GM21825 (cell line): Measurements from ENCODE around the gene MECP2.

Source experiments
- ATAC-seq: cut with Tn5 transposase; IDR thresholded peaks from one replicate; pipeline ENCODE4 v1.9.1; 2021; ENCODE audit warnings: mild to moderate bottlenecking, moderate library complexity; ENCODE audit not compliant: unreplicated experiment

MECP2 gene

GRCh38 chrX:154038656-154039055 lies 58.9 kb downstream of the MECP2 start:
- no peak for ATAC-seq

DNA sequence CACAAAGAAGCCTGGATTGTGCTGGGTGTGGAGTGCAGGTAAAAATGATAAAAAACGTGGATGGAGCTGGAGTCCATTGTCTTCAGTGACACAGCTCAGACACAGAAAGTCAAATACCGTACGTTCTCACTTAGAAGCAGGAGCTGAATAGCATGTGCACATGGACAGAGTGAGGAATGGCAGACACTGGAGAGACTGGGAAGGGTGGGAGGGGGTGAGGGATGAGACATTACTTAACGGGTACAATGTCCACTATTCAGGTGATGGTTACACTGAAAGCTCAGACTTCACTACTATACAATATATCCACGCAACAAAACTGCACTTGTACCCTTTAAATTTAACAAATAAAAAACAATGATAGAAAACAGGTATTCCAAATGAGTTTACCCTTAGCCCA lies 59.8 kb downstream of the MECP2 start:
- ATAC-seq = no peak

GRCh38 chrX:154036513-154036912 lies 61.0 kb downstream of the MECP2 start:
- ATAC-seq = no peak

GRCh38 chrX:154033848-154034247 lies 63.7 kb downstream of the MECP2 start:
- no peak for ATAC-seq

- ATAC-seq = no peak
Measured at GRCh38 chrX:154032653-154033052, 64.9 kb downstream of the MECP2 start.

GRCh38 chrX:154032160-154032559 lies 65.4 kb downstream of the MECP2 start:
- ATAC-seq = no peak

- ATAC-seq = no peak
Measured at GRCh38 chrX:154030715-154031305, 66.7 kb downstream of the MECP2 start.

DNA sequence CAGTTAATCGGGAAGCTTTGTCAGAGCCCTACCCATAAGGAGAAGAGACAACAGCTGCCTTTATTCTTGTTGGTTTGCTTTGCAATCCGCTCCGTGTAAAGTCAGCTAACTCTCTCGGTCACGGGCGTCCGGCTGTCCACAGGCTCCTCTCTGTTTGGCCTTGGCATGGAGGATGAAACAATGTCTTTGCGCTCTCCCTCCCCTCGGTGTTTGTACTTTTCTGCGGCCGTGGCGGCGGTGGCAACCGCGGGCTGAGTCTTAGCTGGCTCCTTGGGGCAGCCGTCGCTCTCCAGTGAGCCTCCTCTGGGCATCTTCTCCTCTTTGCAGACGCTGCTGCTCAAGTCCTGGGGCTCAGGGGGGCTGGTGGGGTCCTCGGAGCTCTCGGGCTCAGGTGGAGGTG lies 67.3 kb downstream of the MECP2 start:
- no peak for ATAC-seq

- no peak for ATAC-seq
Measured at GRCh38 chrX:154029439-154029838, 68.1 kb downstream of the MECP2 start.

DNA sequence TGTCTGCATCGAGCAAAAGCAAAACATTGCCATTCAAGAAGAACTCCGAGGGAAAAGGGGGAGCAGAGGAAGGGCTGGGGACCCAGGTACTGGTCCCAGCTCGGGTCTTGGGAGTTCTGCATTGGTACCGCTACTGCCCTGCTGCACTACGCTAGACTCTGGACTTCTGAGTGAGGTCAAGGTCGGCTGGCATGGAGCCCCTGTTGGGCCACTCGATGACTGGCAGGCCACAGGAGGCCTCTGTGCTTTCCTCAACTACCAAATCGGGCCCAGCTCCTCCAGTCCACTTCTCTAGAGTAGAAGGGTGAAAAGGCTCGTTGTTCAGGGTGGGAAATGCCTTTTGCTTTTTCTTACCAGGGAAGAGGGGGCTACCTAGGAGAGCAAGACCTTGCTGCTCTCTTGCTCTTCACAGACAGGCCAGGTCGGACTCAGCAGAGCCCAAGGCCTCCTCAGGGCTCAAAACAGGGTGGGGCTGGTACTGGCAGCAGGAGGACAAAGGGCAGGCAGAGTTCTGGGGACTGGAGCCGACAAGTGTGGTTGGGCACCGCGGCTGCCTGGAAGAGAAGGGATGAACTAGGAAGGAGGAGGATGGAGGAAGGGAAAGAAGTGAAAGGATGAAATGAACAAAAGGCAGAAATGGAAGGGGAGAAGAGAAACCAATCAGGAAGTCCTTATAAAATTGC lies 68.9 kb downstream of the MECP2 start:
- no peak for ATAC-seq

- ATAC-seq = no peak
Measured at GRCh38 chrX:154027986-154028385, 69.5 kb downstream of the MECP2 start.

- ATAC-seq = no peak
Measured at GRCh38 chrX:154027022-154027402, 70.5 kb downstream of the MECP2 start.

DNA sequence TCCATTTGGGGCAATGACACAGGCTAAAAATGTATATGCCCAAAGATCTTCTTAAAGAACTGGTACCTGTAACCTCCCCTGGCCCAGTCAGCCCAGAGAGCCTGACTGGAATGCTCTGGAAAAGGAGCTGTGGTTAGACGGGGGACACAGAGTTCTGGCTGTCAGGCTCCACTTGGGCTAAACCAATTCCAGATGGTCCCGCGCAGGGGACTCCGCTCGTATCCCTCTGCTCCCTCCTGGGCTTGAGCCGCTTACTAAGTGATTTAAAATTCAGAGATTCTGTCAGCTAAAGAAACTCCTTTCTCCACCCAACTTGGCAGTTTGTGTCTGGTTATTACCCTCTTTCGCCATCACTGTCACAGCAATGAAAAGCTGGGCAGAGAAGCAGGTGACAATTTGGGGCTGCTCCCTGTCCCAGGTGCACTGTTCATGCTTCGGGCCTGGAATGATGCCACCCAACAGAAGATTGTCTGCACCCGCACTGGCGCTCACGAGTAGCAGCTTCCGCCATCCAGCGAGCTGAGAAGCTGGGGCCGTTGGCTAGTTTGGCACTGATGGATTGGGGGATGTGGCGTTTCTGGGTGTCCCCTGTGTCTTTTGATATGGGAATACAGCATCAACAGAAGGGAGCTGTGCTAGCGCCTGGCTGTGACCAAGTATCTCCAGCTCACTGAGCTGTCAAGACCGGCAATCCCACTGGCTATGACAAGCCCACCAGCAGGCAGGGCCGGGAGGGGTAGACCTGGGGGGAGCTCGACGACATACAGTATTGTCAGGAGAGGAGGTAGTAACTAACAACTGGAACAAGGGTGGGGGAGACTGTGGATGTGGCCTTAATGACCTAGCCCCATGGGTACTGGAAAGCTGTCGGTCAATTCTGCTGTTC lies 71.1 kb downstream of the MECP2 start:
- ATAC-seq = no peak

DNA sequence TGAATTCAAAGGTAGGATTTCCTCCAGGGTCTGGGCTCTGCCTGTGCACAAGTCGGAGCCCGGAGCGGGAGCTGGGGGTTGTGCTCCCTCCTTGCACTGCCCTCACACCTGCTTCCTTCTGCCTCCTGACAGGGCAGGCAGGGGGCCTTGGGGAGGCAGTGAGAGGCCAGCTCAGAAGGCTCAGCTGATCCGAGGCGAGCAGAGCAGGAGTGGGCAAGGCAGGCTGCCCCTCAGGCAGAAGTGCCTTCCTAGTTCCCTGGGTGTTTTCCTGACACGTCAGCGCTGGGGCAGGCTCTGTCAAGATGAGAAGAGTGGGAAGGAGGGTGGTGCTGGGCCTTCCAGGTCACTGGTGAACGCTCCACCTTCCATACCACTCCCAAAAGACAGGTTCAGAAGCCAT lies 72.3 kb downstream of the MECP2 start:
- ATAC-seq = no peak

- no peak for ATAC-seq
Measured at GRCh38 chrX:154024271-154024670, 73.2 kb downstream of the MECP2 start.

GRCh38 chrX:154023276-154024000 lies 74.1 kb downstream of the MECP2 start:
- ATAC-seq = no peak

GRCh38 chrX:154022108-154022507 lies 75.4 kb downstream of the MECP2 start:
- no peak for ATAC-seq

DNA sequence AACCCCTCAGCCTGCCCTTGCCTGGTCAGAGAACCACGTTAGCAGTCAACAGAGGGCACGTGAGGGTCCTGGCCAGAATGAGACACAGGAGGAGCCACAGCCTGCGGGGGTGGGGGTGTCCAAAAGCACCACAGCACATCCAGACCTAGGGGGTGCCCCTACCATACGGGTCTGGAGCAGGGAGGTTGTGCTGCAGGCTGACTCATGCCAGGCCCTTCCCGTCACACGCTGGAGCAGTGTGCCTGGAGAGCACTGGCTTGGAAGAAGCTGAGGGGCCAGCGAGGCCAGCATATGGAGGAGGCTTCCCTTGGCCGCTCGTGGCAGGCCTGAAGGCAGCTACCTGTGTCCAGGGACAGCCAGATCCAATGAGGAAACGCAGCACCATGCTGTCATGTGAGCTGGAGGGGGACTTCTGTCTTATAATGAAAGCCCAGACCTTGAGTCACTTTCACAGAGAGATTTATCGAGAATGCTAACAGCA lies 76.3 kb downstream of the MECP2 start:
- no peak for ATAC-seq

DNA sequence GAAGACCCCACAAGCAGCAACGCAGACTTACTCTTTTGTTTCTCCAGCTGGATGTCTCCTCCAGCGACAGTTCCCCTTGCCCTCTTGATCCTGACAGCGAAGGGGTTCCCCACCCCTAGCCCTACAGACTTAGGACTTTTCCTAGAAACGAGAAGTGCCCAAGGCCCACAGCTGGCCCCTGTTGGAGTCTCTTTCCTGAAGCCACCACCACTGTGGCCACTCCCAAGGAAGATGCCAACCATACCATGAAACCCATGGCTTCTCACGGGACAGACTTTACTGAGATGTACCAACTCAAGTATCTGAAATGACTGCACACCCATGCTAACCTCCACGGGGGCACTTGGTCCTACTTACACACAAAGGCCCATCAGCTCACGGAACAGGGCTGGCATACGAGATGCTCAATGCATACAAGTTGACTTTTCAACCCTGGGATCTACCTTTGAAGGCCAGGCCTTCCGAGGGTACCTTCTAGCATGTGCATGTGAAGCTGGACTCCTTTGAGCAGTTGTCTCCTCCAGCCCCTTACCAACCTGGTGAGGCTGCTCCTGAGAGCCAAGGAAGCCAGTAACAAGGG lies 76.9 kb downstream of the MECP2 start:
- ATAC-seq = no peak

DNA sequence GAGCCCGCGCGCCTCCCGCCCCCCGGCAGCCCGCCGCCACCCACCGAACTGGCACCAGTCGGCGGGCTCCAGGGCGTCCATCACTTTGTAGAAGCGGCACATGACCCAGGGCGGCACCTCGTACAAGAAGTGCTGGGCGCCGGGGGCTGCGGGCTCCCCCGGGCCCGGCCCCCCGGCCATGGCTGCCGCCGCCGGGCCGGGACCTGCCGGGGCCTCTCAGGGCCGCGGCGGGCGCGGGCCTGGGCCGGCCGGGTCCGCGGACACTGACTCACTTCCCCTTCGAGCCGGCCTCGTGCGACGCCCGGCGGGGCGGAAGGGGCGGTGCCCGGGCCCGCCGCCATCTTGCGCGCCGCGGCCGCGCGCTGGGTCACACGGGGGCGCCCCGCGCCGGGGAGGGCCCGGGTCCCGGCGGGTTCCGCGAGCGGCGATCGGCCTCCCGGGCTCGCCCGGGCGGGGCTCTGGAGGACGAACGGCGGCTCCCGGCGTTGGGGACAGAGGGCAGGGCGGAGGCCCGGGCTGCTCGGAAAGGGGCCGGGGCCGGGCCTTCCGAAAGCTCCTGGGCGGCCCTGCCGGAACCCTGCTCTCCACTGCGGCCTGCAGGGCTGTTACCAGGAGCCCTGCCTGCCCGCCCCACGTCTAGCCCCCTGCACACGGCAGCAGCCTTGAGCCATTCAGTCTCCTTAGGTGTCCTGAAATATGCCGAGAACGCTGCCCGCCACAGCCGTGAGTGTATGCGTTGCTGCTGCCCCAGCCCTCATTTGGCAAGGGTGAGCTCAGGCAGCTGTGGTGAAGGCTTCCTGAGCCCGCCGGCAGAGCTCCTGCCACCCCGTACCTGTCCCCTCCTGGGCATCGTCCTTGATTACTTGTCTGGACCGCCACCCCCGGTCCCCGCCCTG lies 77.6 kb downstream of the MECP2 start, which contains the start of gene IRAK1:
IRAK1 (minus strand) TSS at position 270 of the 896 bp plus-strand sequence; CDS start at position 180, 90 bp downstream.
- ATAC-seq = peak; percentile 68
